A549 (cell line): ENCODE results near the gene CHTF8. TPM values are rescaled to one million over a fixed set of nuclear protein-coding genes. Genes with fewer than 3 reads are reported as not detected.
A peak's percentile ranks its signal among the peaks of the same experiment; 100 is the strongest.

Experiments used
- ATAC-seq, 2 experiments: fragments of 200-7000 bp in 1 of 2; fragments of >200 bp in 1 of 2; cut with Nextera tagmentation in 1 of 2; cut with Tn5 transposase in 1 of 2; 3 replicates each; pipeline versions ENCODE4 v1.8.0 to v1.9.1; 2018 to 2020; ENCODE audit warnings: mild to moderate bottlenecking in 1 of 2, moderate library complexity in 1 of 2
- CTCF ChIA-PET: fragments of 300-600 bp; sonication (Branson Sonifier 250); formaldehyde crosslinking; extraction: SDS; loops from one replicate; lab custom pipeline; 2021; ENCODE audit warnings: antibody characterized with exemption, inconsistent platforms; lab: Yijun Ruan, JAX
- POLR2A ChIA-PET: fragments of 350-600 bp; formaldehyde crosslinking; extraction: SDS; loops from one replicate; lab custom pipeline; 2021; ENCODE audit warnings: antibody characterized with exemption, inconsistent platforms; lab: Yijun Ruan, JAX
- DNase-seq, 2 experiments: peaks; one replicate each; pipeline versions ENCODE4 v3.0.0 to v3.0.0-alpha.2; 2011 to 2016; ENCODE audit warnings: low read depth in 1 of 2, low spot score in 1 of 2
- FAIRE-seq: peaks from 2 replicates; lab custom pipeline; 2011; peaks lifted over from hg19 to GRCh38; lab: Jason Lieb, UNC
- H3K27ac ChIP-seq, 2 experiments: fragments of >200 bp; sonication (Bioruptor Twin); formaldehyde crosslinking; 3 replicates each; pipeline ENCODE4 v1.5.1; 2016 to 2017
- H3K4me1 ChIP-seq: fragments of >200 bp; sonication (Bioruptor Twin); formaldehyde crosslinking; 3 replicates; pipeline ENCODE4 v1.6.1; 2016
- H3K4me2 ChIP-seq: fragments of >200 bp; sonication (Bioruptor Twin); formaldehyde crosslinking; 3 replicates; pipeline ENCODE4 v1.6.1; 2016
- H3K4me3 ChIP-seq: fragments of >200 bp; sonication (Bioruptor Twin); formaldehyde crosslinking; 3 replicates; pipeline ENCODE4 v1.5.1; 2016
- H3K9me3 ChIP-seq: fragments of >200 bp; sonication (Bioruptor Twin); formaldehyde crosslinking; 3 replicates; pipeline ENCODE4 v1.6.1; 2016
- CBX8 ChIP-seq: fragments of 200-600 bp; sonication (generic); IDR thresholded peaks from 2 replicates; pipeline ENCODE4 v1.6.1; 2016
- CEBPB ChIP-seq, 2 experiments: fragments of >200 bp in 1 of 2; sonication (Bioruptor Twin) in 1 of 2; formaldehyde crosslinking in 1 of 2; IDR thresholded peaks; 2 replicates each; pipeline ENCODE4 v1.6.1; 2012 to 2016
- CTCF ChIP-seq: fragments of >200 bp; sonication (Bioruptor Twin); formaldehyde crosslinking; IDR thresholded peaks from 3 replicates; pipeline ENCODE4 v1.5.1; 2016
- EHF ChIP-seq: fragments of 250-450 bp; sonication (Bioruptor Pico); IDR thresholded peaks from 2 replicates; pipeline ENCODE4 v1.5.0; 2020; ENCODE audit warnings: mild to moderate bottlenecking
- EHMT2 ChIP-seq: fragments of 200-600 bp; sonication (generic); IDR thresholded peaks from 2 replicates; pipeline ENCODE4 v1.6.1; 2016; ENCODE audit warnings: antibody characterized with exemption, low read depth, mild to moderate bottlenecking, moderate library complexity
- ELK1 ChIP-seq: fragments of 150-350 bp; IDR thresholded peaks from 2 replicates; pipeline ENCODE4 v1.6.1; 2014; ENCODE audit warnings: low read depth, mild to moderate bottlenecking, low read length
- EP300 ChIP-seq, 2 experiments: fragments of >200 bp; sonication (Bioruptor Twin); formaldehyde crosslinking; IDR thresholded peaks; 2 replicates in 1 of 2; 3 replicates in 1 of 2; pipeline ENCODE4 v1.6.1; 2016 to 2017
- ESRRA ChIP-seq: fragments of 150-350 bp; IDR thresholded peaks from 2 replicates; pipeline ENCODE4 v1.6.1; 2014; ENCODE audit warnings: mild to moderate bottlenecking, low read length, borderline replicate concordance
- HEYL ChIP-seq: fragments of 250-450 bp; sonication (Bioruptor Pico); IDR thresholded peaks from 2 replicates; pipeline ENCODE4 v1.8.0; 2021; ENCODE audit warnings: mild to moderate bottlenecking, moderate library complexity
- HOXB5 ChIP-seq: fragments of 250-450 bp; sonication (Bioruptor Pico); IDR thresholded peaks from 2 replicates; pipeline ENCODE4 v1.5.0; 2020; ENCODE audit warnings: mild to moderate bottlenecking, moderate library complexity
- JUNB ChIP-seq: fragments of >200 bp; sonication (Bioruptor Twin); formaldehyde crosslinking; IDR thresholded peaks from 2 replicates; pipeline ENCODE4 v1.6.1; 2016
- KDM1A ChIP-seq: fragments of 200-600 bp; sonication (generic); IDR thresholded peaks from 2 replicates; pipeline ENCODE4 v1.6.1; 2016; ENCODE audit warnings: low read depth, mild to moderate bottlenecking
- MAX ChIP-seq: IDR thresholded peaks from 2 replicates; pipeline ENCODE4 v1.6.1; 2012
- MAZ ChIP-seq: fragments of 150-350 bp; IDR thresholded peaks from 2 replicates; pipeline ENCODE4 v1.6.1; 2014; ENCODE audit warnings: antibody characterized with exemption, low read depth, low read length, borderline replicate concordance
- MYC ChIP-seq: IDR thresholded peaks from 2 replicates; pipeline ENCODE4 v1.6.1; 2012; ENCODE audit warnings: mild to moderate bottlenecking, inconsistent platforms, low read length, improper control_type of control experiment, borderline replicate concordance
- NPAS2 ChIP-seq: fragments of 250-450 bp; sonication (Bioruptor Pico); IDR thresholded peaks from 2 replicates; pipeline ENCODE4 v1.8.0; 2022; ENCODE audit warnings: mild to moderate bottlenecking, moderate library complexity, borderline replicate concordance
- POLR2AphosphoS2 ChIP-seq: conservative IDR thresholded peaks from 2 replicates; pipeline ENCODE4 v1.6.1; 2012; ENCODE audit warnings: low read length, improper control_type of control experiment, inconsistent platforms
- RCOR1 ChIP-seq: fragments of 150-350 bp; IDR thresholded peaks from 2 replicates; pipeline ENCODE4 v1.6.1; 2014; ENCODE audit warnings: antibody characterized with exemption, low read length, low read depth
- SMC3 ChIP-seq: fragments of >200 bp; sonication (Bioruptor Twin); formaldehyde crosslinking; IDR thresholded peaks from 3 replicates; pipeline ENCODE4 v1.6.1; 2018; ENCODE audit warnings: inconsistent platforms
- TP53 ChIP-seq: fragments of 250-450 bp; sonication (Bioruptor Pico); IDR thresholded peaks from 2 replicates; pipeline ENCODE4 v1.5.0; 2021; ENCODE audit warnings: mild to moderate bottlenecking, moderate library complexity
- USF2 ChIP-seq: fragments of 450-650 bp; IDR thresholded peaks from 2 replicates; pipeline ENCODE4 v1.6.1; 2014; ENCODE audit warnings: antibody characterized with exemption
- ZC3H11A ChIP-seq: fragments of 450-650 bp; IDR thresholded peaks from 2 replicates; pipeline ENCODE4 v1.6.1; 2014; ENCODE audit warnings: antibody characterized with exemption, mild to moderate bottlenecking
- ZNF302 ChIP-seq: fragments of 250-450 bp; sonication (Bioruptor Pico); IDR thresholded peaks from 2 replicates; pipeline ENCODE4 v1.9.0; 2021; ENCODE audit warnings: inconsistent platforms, mild to moderate bottlenecking, moderate library complexity
- ZSCAN20 ChIP-seq: fragments of 250-450 bp; sonication (Bioruptor Pico); IDR thresholded peaks from 2 replicates; pipeline ENCODE4 v1.8.0; 2022; ENCODE audit warnings: mild to moderate bottlenecking, moderate library complexity
- WGBS: methylation state at CpG from one replicate; pipeline ENCODE4 v1.1.6; 2017; ENCODE audit errors: missing lambda C conversion rate; 5-methylcytosine and 5-hydroxymethylcytosine counted together
- polyA plus RNA-seq, 4 experiments: library from polyadenylated mRNA; depleted of rRNA in 3 of 4; stranded (reverse); fragments of >200 nt; fragmentation: RNase III in 1 of 4; extraction: RNeasy Plus Mini Kit Qiagen cat#74134 plus additional on column Dnase treatment in 1 of 4; gene quantifications; 2 replicates in 3 of 4; 3 replicates in 1 of 4; pipeline ENCODE4 v1.2.3, GENCODE V29; 2011 to 2017
- TF ChIP-seq, protein P1 (sequence below): fragments of >200 bp; sonication (Bioruptor Twin); formaldehyde crosslinking; IDR thresholded peaks from 2 replicates; pipeline ENCODE4 v1.6.1; 2016

The CHTF8 gene
- polyA plus RNA-seq, 2 of the 4 experiments (the other 2 are of a cell fraction) = 78.7 to 81.6 TPM

GRCh38 chr16:69110406-69110805, 22.0 kb downstream of the CHTF8 start:
- CTCF ChIA-PET = interaction anchor here (0.9 to 24.8 kb wide), 5 partner anchors 9 to 206 kb away, joined by 3 to 503 read pairs (median 4); no protein-coding TSS in a partner anchor
- POLR2A ChIA-PET = no interaction called here
- DNase-seq (no peak), FAIRE-seq (no peak), ATAC-seq (no peak)
- Histone ChIP-seq H3K4me2 (no peak overlapping the region), H3K9me3 (no peaks in the 10 kb centered on the region), H3K27ac (no peak overlapping the region), H3K4me3 (no peak overlapping the region), H3K4me1 (peaks cover 18% of the 10 kb centered on the region)
- TF ChIP-seq ELK1 (no peak), HOXB5 (CRISPR knock-in tag) (no peak), MAX (no peak)
- WGBS = 91% methylated on average over 7 of the region's 7 CpGs

- WGBS = 93% methylated on average over 21 of the region's 48 CpGs
- no peak for FAIRE-seq
- CTCF ChIA-PET = interaction anchor here (0.9 to 24.8 kb wide), 9 partner anchors 8 to 205 kb away, joined by 3 to 503 read pairs (median 4); no protein-coding TSS in a partner anchor
These were observed 22.7 kb downstream of the CHTF8 start for GRCh38 chr16:69109486-69110270.

GRCh38 chr16:69108905-69109252, 23.5 kb downstream of the CHTF8 start:
- peak overlapping the region; percentile 84; the same call in 1 of the 3 replicates for H3K4me2 ChIP-seq
- FAIRE-seq = no peak
- no peak overlapping the region for H3K4me3 ChIP-seq
- no peaks in the 10 kb centered on the region for H3K9me3 ChIP-seq
- DNase-seq = no peak
- no peak for ATAC-seq
- H3K27ac ChIP-seq = peak overlapping the region in 1 of 2 experiments; percentile 48; a peak in 1 of 6 replicates
- TF ChIP-seq EP300 (IDR thresholded peaks at IDR 0.05) (no peak), RCOR1 (no peak), CEBPB (IDR thresholded peaks at IDR 0.05) (no peak), SMC3 (no peak), MAX (no peak), USF2 (no peak), POLR2AphosphoS2 (no peak), ZSCAN20 (CRISPR knock-in tag) (no peak), KDM1A (no peak), ZC3H11A (no peak), MYC (no peak)
- TF ChIP-seq, protein P1, sequence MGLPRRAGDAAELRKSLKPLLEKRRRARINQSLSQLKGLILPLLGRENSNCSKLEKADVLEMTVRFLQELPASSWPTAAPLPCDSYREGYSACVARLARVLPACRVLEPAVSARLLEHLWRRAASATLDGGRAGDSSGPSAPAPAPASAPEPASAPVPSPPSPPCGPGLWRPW = no peak
- ChIA-PET POLR2A (no interaction called here), CTCF (interaction anchor here (0.5 to 24.8 kb wide), 8 partner anchors 12 to 1170 kb away, joined by 3 to 503 read pairs (median 4); no protein-coding TSS in a partner anchor)
- peaks cover 18% of the 10 kb centered on the region for H3K4me1 ChIP-seq
- 98% methylated on average over 4 of the region's 4 CpGs for WGBS

More at GRCh38 chr16:69109486-69110270, 22.7 kb downstream of the CHTF8 start:
- no peak overlapping the region for H3K4me2 ChIP-seq
- no peaks in the 10 kb centered on the region for H3K9me3 ChIP-seq
- no peak overlapping the region for H3K4me3 ChIP-seq
- no peak for ATAC-seq
- no peak overlapping the region for H3K27ac ChIP-seq
- no peak for DNase-seq
- TF ChIP-seq CTCF (no peak), ZC3H11A (no peak), NPAS2 (CRISPR knock-in tag) (no peak), CBX8 (no peak), HEYL (CRISPR knock-in tag) (no peak), JUNB (no peak), EHMT2 (no peak), ESRRA (no peak), ZNF302 (CRISPR knock-in tag) (no peak), ELK1 (no peak), MAZ (no peak), EHF (no peak), TP53 (CRISPR knock-in tag) (no peak)
- peaks cover 18% of the 10 kb centered on the region for H3K4me1 ChIP-seq
- POLR2A ChIA-PET = no interaction called here
